Islet of Langerhans (tissue), 1 donor: Measurements from ENCODE around the gene INF2.
"Not testable (repeated sequence)": the region's sequence is repeated elsewhere in the genome, so short reads cannot be mapped to it uniquely, and the experiment has no call there.

Experiments used
- FAIRE-seq: peaks from one replicate; lab custom pipeline; 2011; peaks lifted over from hg19 to GRCh38; lab: Jason Lieb, UNC

Gene INF2

GRCh38 chr14:104689109-104689880 lies at the start of gene INF2:
Gene INF2 (plus strand): TSS chr14:104689618. CDS start chr14:104701366, 11,748 bp downstream.
- no peak for FAIRE-seq

DNA sequence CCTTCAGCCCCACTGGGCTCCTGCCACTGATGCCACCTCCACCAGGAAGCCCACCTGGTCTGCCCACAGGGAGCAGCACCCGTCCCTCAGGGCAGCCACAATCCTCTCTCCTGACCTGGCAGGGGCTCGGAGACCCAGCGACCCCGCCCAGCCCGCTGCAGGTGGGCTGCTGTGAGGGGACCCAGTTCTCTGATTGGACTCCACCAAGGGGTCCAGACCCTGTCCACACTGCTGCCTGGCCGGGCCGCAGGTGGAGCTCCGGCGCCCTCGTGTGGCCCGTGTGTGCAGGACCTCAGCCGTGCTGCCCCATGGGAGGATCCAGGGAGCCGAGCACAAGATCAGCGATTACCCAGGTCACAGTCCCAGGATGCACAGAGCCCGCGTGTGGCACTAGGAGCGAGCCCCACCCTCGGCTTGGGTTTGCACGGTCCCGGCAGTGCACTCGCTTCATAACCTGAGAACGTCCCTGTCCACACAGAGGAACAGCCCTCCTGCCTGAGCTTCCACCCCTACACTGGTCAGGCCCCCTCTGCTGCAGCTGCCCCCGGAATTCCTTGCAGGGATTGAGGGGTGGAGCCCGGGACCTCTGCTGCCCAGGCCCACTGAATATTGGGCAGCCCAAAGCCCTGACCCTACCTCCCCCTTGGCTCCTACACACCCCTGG lies 49.4 kb upstream of the INF2 start:
- no peak for FAIRE-seq

GRCh38 chr14:104640681-104641080 lies 48.7 kb upstream of the INF2 start:
- FAIRE-seq: no peak

- no peak for FAIRE-seq
These were observed 47.5 kb upstream of the INF2 start for GRCh38 chr14:104641753-104642539.

DNA sequence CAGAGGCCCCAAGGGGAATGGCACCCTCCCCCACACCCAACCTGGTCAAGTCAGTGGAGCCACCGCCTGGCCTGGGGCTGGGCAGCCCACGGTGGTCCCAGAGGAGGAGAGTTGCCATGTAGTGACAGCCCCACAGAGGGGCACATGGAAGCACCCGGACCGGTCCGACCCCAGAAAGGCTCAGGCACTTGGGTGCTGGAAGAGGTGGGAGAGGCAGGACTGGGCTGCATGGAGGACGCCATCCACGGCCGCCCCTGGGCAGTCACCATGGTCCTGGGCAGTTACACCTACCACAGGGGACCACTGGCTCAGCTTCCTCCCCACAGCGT lies 46.9 kb upstream of the INF2 start:
- no peak for FAIRE-seq

GRCh38 chr14:104643306-104643705 lies 46.1 kb upstream of the INF2 start:
- no peak for FAIRE-seq

DNA sequence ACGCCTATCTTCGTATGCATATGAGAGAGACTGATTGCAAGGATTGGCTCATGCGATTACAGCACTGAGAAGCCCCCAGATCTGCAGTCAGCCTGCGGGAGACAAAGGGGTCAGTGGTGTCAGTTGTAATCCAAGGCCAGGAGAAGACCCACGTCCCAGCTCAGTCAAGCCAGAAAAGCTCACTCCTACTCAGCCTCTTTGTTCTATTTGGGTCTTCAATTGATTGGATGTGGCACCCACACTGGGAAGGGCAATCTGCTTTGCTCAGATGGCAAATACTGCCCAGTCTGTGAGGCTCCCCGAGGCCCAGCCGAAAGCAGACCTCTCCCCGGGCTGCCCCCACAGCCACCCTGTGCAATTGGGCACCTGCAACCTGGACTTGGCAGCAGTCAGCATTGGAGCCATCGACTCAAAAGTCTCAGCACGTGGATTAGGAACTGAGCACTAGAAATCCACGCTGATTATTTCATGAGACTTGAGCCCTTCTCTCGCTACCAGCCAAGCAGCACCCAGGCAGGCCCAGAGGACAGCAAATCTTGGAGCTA lies 45.3 kb upstream of the INF2 start:
- no peak for FAIRE-seq

- FAIRE-seq: no peak
These were observed 44.6 kb upstream of the INF2 start for GRCh38 chr14:104644656-104645378.

DNA sequence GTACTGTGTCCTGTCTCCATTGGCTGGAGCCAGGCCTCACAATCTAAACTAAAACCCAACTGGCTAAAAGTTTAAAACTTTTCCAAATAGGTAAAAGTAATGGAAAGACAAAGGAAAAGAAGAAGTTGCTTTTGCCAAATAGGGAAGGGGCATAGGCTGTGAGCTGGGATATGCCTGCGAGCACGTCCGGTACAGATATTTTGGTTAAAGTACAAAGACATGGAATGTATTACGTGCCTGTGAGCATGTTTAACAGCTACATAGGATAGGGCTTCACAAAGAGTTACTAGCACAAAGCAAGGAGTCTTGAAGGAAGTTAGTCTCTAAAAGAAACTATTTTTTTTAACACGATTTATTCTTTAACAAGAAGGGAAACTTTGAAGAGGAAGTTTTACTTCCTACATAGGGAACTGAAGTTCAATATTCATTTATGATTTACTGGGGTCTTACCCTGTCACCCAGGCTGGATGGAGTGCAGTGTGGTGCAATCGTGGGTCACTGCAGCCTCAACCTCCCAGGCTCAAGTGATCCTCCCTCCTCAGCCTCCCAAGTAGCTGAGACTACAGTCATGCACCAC lies 41.9 kb upstream of the INF2 start:
- no peak for FAIRE-seq

DNA sequence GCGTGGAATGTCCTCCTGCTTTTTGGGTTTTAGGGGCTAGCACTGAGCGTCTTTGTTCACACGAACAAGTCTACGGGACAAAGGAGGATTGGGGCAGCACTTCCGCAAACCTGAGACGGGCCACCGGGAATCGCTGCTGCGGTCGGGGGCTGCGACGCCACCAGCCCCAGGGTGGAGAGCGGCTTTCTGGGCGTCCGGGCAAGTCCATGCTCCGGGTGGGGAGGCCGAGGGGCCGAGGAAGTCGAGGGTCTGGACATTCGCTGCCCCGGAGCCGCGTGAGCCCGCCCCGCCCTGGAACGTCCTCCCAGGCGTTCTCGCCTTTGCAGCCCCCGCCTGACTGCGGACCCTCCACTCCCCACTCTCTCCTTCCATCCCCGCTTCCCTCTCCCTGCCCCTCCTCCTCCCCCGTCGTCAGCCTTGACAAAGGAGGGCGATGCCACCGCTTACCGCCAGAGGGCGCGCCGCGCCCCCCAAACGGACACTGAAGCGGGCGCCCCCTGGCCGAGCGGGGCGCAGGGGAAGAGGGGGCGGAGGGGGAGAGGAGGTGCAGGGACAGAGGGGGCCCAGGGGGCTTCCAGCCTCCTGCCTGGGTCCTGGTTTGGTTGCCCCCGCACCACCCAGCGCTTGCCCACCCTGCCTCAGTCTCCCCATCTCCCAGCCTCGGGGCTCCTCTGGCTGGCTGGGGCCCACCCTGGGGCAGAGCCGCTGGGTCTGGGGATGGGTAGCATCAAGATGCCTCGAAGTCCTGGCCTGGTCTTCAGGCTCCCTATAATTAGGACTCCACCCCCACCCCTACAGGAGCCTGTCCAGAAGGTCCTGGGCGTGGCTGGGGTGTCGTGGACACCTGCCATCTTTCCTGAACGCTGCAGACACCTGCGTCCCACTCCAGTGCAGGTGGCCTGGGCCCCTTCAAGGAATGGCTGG lies 39.1 kb upstream of the INF2 start:
- FAIRE-seq: no peak

- FAIRE-seq: no peak
These were observed 38.2 kb upstream of the INF2 start for GRCh38 chr14:104650981-104651875.

GRCh38 chr14:104651876-104652260 lies 37.5 kb upstream of the INF2 start:
- no peak for FAIRE-seq

DNA sequence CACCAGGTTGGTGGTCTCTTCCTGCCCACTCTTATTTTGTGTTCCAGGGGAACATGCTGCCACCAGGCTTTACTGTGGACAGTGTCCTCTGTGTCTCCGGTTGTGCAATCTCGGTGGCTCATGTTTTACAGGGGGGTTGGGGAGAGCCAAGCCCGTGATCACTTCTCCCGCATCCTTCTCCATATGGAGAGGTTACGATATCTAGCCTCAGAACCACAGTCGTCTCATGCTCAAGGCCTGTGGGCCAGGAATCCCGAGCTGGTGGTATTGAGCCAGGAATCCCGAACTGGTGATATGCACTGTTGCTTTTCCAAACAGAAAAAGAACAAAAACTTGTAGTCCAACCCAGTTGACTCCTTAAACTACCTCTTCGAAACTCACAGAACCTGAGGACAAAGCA lies 37.0 kb upstream of the INF2 start:
- no peak for FAIRE-seq

DNA sequence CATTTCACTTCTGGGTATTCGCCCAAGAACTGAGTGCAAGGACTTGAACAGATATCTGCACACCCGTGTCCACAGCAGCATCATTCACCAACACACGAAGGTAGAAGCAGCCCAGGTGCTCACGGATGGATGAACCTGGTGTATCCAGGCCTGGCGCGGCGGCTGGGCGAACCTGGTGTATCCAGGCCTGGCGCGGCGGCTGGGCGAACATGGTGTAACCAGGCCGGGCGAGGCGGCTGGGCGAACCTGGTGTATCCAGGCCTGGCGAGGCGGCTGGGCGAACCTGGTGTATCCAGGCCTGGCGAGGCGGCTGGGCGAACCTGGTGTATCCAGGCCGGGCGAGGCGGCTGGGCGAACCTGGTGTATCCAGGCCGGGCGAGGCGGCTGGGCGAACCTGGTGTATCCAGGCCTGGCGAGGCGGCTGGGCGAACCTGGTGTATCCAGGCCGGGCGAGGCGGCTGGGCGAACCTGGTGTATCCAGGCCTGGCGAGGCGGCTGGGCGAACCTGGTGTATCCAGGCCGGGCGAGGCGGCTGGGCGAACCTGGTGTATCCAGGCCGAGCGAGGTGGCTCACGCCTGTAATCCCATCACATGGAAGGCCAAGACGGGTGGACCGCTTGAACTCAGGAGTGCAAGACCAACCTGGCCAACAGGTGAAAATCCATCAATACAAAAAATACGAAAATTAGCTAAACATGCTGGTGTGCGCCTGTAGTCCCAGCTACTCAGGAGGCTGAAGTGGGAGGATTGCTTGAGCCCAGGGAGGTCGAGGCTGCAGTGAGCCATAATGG lies 36.1 kb upstream of the INF2 start:
- FAIRE-seq: not testable (repeated sequence)

GRCh38 chr14:104654119-104654518 lies 35.3 kb upstream of the INF2 start:
- FAIRE-seq: no peak

DNA sequence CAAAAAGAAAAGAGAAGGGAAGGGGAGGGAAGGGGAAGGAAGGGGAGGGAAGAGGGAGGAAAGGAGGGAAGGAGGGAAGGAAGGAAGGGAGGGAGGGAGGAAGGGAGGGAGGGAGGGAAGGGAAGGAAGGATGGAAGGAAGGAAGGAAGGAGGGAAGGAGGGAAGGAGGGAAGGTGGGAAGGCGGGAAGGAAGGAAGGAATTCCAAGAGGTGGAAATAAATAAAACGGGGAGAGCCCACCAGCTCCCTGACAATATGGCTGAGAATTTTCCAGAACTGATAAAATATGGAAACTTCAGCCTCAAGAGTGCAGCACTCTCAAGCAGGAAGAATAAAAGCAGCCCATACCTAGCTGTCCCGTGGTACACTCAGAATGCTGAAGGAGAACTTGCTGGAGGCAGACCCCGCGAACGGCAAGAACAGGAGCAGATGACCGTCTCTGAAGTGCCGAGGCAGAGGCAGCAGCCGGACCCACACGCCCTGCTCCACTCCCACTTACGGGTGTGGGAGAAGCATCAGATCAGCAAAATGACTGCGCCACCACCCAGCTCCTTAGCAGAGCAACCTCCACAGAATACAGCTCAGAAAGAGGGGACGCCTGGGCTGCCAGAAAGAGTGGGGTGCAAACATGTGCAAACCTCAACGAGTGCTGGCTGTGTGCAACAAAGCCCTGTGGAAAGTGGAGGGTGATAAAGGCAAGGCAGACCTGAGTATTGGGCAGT lies 34.1 kb upstream of the INF2 start:
- FAIRE-seq: no peak

- FAIRE-seq: no peak
These were observed 33.3 kb upstream of the INF2 start for GRCh38 chr14:104656014-104656714.

DNA sequence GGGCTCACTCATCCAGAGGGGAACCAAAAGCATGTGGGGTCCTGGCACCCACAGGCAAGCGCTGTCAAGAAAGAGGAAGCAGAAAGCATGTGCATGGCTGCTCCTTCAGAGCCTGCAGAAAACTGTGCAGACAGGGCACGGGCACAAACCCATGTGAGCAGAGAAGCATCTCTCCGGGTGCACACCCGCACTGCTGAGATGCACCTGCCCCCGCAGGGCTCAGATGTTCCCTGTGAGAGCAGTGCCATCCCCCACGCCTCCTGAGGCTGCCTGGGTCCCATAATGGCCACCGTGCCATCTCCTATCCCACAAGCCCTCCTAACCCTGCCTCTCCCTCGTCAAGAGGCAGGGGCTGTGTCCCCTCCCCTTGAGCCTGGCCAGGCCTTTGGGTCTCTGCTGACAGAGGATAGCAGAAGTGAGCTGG lies 32.3 kb upstream of the INF2 start:
- no peak for FAIRE-seq
